ENCODE results near the gene GAPVD1. TPM values are rescaled to one million over a fixed set of nuclear protein-coding genes. Genes with fewer than 3 reads are reported as not detected.
"Not testable (repeated sequence)": the region's sequence is repeated elsewhere in the genome, so short reads cannot be mapped to it uniquely, and the experiment has no call there.

The GAPVD1 gene
- polyA plus RNA-seq, 2 of the 4 experiments (the other 2 are of a cell fraction) = 18.2 to 23.0 TPM

GRCh38 chr9:125235804-125236519 lies 25.7 kb upstream of the GAPVD1 start (continued):
- no peak for TF ChIP-seq MYC (IDR thresholded peaks at IDR 0.05; ENCODE audit: borderline replicate concordance, low read length)
- no peak for TF ChIP-seq PBX3 (IDR thresholded peaks at IDR 0.05)
- no peak for TF ChIP-seq RAD21 (conservative IDR thresholded peaks at IDR 0.05 in 1 of 2, IDR thresholded peaks at IDR 0.05 in 1 of 2)
- no peak for TF ChIP-seq EP300 (IDR thresholded peaks at IDR 0.05)
- no peak for TF ChIP-seq ATOH8 (CRISPR knock-in tag; IDR thresholded peaks at IDR 0.05; ENCODE audit: low read depth)
- no peak for TF ChIP-seq TFCP2L1 (CRISPR knock-in tag; IDR thresholded peaks at IDR 0.05)
- TF ChIP-seq NFE2L2 (conservative IDR thresholded peaks at IDR 0.05; ENCODE audit: low read length) = no peak
- no peak for TF ChIP-seq SREBF2 (IDR thresholded peaks at IDR 0.05)
- no peak for TF ChIP-seq RNF2 (IDR thresholded peaks at IDR 0.05; ENCODE audit: borderline replicate concordance, low read depth)

- not testable (repeated sequence) for H3K4me3 ChIP-seq; ATAC-seq; DNase-seq (ENCODE audit: low read depth in 1 of 2, low spot score in 1 of 2); H3K27ac ChIP-seq; FAIRE-seq; H3K9me3 ChIP-seq
- WGBS (ENCODE audit: missing lambda C conversion rate) = 84% methylated on average over 5 of the region's 5 CpGs
- TF ChIP-seq RAD21 (conservative IDR thresholded peaks at IDR 0.05 in 1 of 2, IDR thresholded peaks at IDR 0.05 in 1 of 2) = 0 out of 5 replicates have a peak, but pooled peaks have one; percentile 7 to 10
- ChIA-PET POLR2A (interaction anchor here (0.6 to 0.7 kb wide), 2 partner anchors 11 to 24 kb away, joined by 3 to 5 read pairs; no protein-coding TSS in a partner anchor), CTCF (interaction anchor here (0.8 to 1.1 kb wide), 3 partner anchors 20 to 125 kb away, joined by 3 to 4 read pairs (median 3); no protein-coding TSS in a partner anchor)
- peaks cover 53% of the 10 kb centered on the region for H3K4me1 ChIP-seq
- peak overlapping the region; percentile 80 for H3K4me2 ChIP-seq
These were observed 25.0 kb upstream of the GAPVD1 start for GRCh38 chr9:125236520-125237159.

- peaks cover 63% of the 10 kb centered on the region for H3K4me1 ChIP-seq
- H3K4me3 ChIP-seq = peak overlapping the region; percentile 73; the same call in 2 of the 3 replicates
- H3K4me2 ChIP-seq = peak overlapping the region; percentile 80
- TF ChIP-seq JUNB (IDR thresholded peaks at IDR 0.05) (no peak), TFCP2L1 (CRISPR knock-in tag; IDR thresholded peaks at IDR 0.05) (no peak), SMC3 (IDR thresholded peaks at IDR 0.05) (no peak), HES2 (IDR thresholded peaks at IDR 0.05) (no peak), CHD2 (IDR thresholded peaks at IDR 0.05; ENCODE audit: low read length, partially characterized antibody) (no peak), RCOR1 (IDR thresholded peaks at IDR 0.05; ENCODE audit: low read depth, low read length) (no peak), EHMT2 (IDR thresholded peaks at IDR 0.05; ENCODE audit: low read depth) (no peak), ZNF302 (CRISPR knock-in tag; IDR thresholded peaks at IDR 0.05) (no peak), NR3C1 (IDR thresholded peaks at IDR 0.05) (no peak), ZFP36 (IDR thresholded peaks at IDR 0.05; ENCODE audit: borderline replicate concordance, partially characterized antibody) (no peak), NFE2L2 (conservative IDR thresholded peaks at IDR 0.05; ENCODE audit: low read length) (no peak), POLR2A (IDR thresholded peaks at IDR 0.05; ENCODE audit: low read length) (no peak), HEYL (CRISPR knock-in tag; IDR thresholded peaks at IDR 0.05) (no peak), TP53 (CRISPR knock-in tag; IDR thresholded peaks at IDR 0.05) (no peak), POLR2AphosphoS2 (conservative IDR thresholded peaks at IDR 0.05; ENCODE audit: low read length) (no peak), HOXB5 (CRISPR knock-in tag; IDR thresholded peaks at IDR 0.05) (no peak), RNF2 (IDR thresholded peaks at IDR 0.05; ENCODE audit: borderline replicate concordance, low read depth) (no peak)
- ChIA-PET POLR2A (no interaction called here), CTCF (interaction anchor here (0.7 to 1.1 kb wide), 2 partner anchors 94 to 137 kb away, joined by 3 read pairs; no protein-coding TSS in a partner anchor)
- 77% methylated on average over 7 of the region's 7 CpGs for WGBS (ENCODE audit: missing lambda C conversion rate)
- FAIRE-seq (no peak), ATAC-seq (no peak), DNase-seq (ENCODE audit: low read depth in 1 of 2, low spot score in 1 of 2) (no peak)
- no peaks in the 10 kb centered on the region for H3K9me3 ChIP-seq
- H3K27ac ChIP-seq = no peak overlapping the region
These were observed 23.3 kb upstream of the GAPVD1 start for GRCh38 chr9:125238127-125238914.

All from A549 (cell line).